ENCODE results near the gene RET. TPM values are rescaled to one million over a fixed set of nuclear protein-coding genes. Genes with fewer than 3 reads are reported as not detected.

The RET gene
- total and polyA plus RNA-seq, 2 donors, result 1.6 to 2.7 TPM

DNA sequence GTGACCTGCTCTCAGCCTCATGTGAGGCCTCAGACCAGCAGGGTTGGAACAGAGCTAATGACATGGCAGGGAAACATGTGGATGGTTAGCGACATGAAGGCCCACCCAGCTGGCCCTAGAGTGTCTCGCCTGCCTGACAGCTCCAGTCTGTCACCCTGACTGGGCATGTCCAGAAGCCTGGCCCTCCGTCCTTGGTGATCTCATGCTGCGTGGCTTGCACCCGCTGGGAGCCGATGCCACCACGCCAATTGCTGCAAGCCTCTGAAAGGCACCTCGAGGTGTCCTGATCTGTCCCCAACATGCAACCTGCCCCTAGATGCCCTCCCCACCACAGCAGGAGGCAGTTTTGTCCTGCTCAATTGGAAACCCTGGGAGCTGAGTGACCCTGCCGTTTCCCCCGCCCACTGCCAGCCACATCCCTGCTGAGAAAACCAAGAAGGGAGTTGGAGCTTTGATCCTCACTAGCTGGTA, 27.8 kb upstream of the RET start:
- Histone ChIP-seq H3K4me3 (ENCODE audit: low read depth, low read length) (no peak overlapping the region), H3K4me1 (ENCODE audit: insufficient read depth) (no peaks in the 10 kb centered on the region), H3K36me3 (ENCODE audit: insufficient read depth) (no peaks in the 10 kb centered on the region), H3K27ac (ENCODE audit: low read depth) (no peak overlapping the region)
- no peak for DNase-seq (ENCODE audit: extremely low spot score)
- 79% methylated on average over 10 of the region's 10 CpGs for WGBS

DNA sequence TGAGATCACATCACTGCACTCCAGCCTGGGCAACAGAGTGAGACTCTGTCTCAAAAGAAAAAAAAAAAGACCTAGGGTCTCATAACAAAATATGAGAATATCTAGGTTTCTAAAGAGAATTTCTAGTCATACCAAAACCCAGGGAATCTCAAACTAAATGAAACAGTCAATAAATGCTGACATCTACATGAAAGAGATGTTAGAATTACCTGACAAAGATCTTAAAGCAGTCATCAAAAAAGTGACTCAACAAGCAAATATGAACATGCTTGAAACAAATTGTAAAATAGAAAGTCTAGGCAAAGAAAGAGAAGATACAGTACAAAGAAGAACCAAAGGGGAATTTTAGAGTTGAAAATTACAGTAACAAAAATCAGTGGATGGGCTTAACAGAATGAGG, 26.9 kb upstream of the RET start:
- no peak overlapping the region for H3K4me3 ChIP-seq (ENCODE audit: low read depth, low read length)
- no peaks in the 10 kb centered on the region for H3K4me1 ChIP-seq (ENCODE audit: insufficient read depth)
- H3K27ac ChIP-seq (ENCODE audit: low read depth), result no peak overlapping the region
- no peaks in the 10 kb centered on the region for H3K36me3 ChIP-seq (ENCODE audit: insufficient read depth)
- no peak for DNase-seq (ENCODE audit: extremely low spot score)

DNA sequence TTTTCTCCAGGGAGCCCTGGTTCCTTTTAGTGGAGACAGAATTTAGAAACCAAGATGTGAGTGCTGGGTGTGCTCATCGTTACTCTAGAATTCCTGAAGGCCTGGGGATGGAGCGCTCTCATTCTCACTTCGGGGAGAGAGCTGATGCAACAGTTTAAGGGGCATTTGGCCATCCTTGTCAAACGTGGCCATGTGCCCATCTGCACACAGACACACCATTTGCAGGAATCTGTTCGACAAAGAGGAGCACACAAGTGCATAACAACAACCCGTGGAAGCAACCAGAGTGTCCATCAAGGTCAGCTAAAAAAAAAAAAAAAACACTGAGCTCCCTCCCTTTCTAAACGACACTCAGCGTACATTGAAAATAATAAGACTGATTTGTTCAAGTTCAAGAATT, 23.0 kb upstream of the RET start:
- DNase-seq (ENCODE audit: extremely low spot score), result no peak
- Histone ChIP-seq H3K36me3 (ENCODE audit: insufficient read depth) (no peaks in the 10 kb centered on the region), H3K4me3 (ENCODE audit: low read depth, low read length) (no peak overlapping the region), H3K4me1 (ENCODE audit: insufficient read depth) (no peaks in the 10 kb centered on the region), H3K27ac (ENCODE audit: low read depth) (no peak overlapping the region)
- 72% methylated on average over 8 of the region's 8 CpGs for WGBS

DNA sequence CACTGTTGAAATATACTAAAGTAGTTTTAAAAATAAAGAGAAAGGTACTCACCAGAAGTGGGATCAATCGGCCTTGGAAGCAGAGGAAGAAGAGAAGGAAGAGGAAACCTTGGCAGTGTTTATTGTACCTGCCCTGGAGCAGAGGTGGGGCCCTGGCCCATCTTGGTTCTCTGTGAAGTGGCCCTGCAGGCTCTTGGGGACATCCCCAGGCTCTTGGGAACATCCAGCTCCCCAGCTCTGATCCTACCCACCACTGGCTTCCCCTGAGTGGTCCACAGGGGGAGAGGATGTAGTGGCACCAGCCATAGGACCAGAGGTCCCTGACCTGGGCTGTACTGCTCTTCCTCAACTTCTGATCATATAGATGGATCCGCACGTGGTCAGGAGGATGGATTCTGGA, 22.3 kb upstream of the RET start:
- Histone ChIP-seq H3K36me3 (ENCODE audit: insufficient read depth) (no peaks in the 10 kb centered on the region), H3K4me1 (ENCODE audit: insufficient read depth) (no peaks in the 10 kb centered on the region), H3K4me3 (ENCODE audit: low read depth, low read length) (no peak overlapping the region), H3K27ac (ENCODE audit: low read depth) (no peak overlapping the region)
- 86% methylated on average over 3 of the region's 3 CpGs for WGBS
- DNase-seq (ENCODE audit: extremely low spot score), result no peak

DNA sequence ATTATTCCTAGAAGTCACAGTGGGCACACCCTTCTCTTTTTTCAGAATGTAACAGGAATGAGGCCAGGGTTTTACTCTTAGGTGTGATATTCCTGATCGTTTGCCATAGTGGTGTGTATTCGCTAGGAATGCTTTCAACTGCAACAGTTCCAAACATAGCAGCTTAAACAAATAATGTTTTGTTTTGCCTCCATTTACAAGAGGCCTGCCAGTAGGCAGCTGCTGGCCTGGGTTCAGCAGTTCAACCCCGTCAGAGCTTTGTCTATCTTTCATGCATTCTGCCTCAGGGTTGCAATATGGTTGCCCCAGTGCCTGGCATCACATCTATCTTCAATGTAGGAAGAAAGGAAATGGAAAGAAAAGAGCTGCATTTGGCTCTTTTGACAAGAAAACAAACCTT, 21.7 kb upstream of the RET start:
- H3K4me1 ChIP-seq (ENCODE audit: insufficient read depth), result no peaks in the 10 kb centered on the region
- WGBS, result 69% methylated on average over 3 of the region's 3 CpGs
- H3K4me3 ChIP-seq (ENCODE audit: low read depth, low read length), result no peak overlapping the region
- H3K36me3 ChIP-seq (ENCODE audit: insufficient read depth), result no peaks in the 10 kb centered on the region
- H3K27ac ChIP-seq (ENCODE audit: low read depth), result no peak overlapping the region
- no peak for DNase-seq (ENCODE audit: extremely low spot score)

DNA sequence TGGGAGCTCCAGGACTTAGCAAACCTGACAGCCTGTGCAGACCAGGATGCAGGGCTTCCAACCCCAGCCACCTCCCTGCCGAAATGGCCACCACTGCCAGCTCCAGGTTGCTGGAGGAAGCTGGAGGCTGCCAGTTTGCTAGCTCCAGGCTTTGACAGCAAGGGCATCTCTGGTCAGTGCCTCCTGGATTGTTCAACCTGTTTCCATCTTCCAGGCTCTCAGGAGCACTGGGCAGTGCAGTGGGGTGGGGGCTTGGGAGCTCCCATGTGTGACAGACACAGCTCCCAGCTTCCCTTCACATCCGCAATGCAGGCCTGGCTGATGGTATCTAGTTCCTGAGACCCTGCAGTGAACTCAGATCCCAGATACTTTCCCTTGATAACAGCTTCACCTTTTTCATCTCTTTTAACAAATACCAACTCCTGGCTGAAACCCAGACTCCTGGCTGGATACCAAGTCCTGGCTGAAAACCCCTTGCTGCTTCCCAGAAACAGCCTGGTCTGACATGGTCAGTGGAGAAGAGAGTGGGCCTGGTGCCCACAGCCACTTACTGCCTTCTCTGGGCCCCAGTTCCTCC, 20.8 kb upstream of the RET start:
- WGBS, result 84% methylated on average over 2 of the region's 2 CpGs
- Histone ChIP-seq H3K36me3 (ENCODE audit: insufficient read depth) (no peaks in the 10 kb centered on the region), H3K27ac (ENCODE audit: low read depth) (no peak overlapping the region), H3K4me3 (ENCODE audit: low read depth, low read length) (no peak overlapping the region), H3K4me1 (ENCODE audit: insufficient read depth) (no peaks in the 10 kb centered on the region)
- no peak for DNase-seq (ENCODE audit: extremely low spot score)

DNA sequence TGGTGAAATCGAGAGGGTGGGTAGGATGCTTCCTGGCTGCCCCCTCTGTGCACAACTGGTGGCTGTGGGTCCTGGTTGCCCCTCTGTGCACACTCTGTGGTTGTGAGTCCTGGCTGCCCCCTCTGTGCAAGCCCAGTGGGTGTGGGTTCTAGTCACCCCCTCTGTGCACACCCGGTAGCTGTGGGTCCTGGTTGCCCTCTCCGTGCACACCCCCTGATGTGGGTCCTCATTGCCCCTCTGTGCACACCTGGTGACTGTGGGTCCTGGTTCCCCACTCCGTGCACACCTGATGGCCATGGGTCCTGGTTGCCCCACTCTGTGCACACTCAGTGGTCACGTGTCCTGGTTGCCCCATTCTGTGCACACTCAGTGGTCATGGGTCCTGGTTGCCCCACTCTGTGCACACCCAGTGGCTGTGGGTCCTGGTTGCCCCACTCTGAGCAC, 20.3 kb upstream of the RET start:
- Histone ChIP-seq H3K4me3 (ENCODE audit: low read depth, low read length) (no peak overlapping the region), H3K27ac (ENCODE audit: low read depth) (no peak overlapping the region), H3K36me3 (ENCODE audit: insufficient read depth) (no peaks in the 10 kb centered on the region), H3K4me1 (ENCODE audit: insufficient read depth) (no peaks in the 10 kb centered on the region)
- DNase-seq (ENCODE audit: extremely low spot score), result no peak
- 76% methylated on average over 5 of the region's 5 CpGs for WGBS

DNA sequence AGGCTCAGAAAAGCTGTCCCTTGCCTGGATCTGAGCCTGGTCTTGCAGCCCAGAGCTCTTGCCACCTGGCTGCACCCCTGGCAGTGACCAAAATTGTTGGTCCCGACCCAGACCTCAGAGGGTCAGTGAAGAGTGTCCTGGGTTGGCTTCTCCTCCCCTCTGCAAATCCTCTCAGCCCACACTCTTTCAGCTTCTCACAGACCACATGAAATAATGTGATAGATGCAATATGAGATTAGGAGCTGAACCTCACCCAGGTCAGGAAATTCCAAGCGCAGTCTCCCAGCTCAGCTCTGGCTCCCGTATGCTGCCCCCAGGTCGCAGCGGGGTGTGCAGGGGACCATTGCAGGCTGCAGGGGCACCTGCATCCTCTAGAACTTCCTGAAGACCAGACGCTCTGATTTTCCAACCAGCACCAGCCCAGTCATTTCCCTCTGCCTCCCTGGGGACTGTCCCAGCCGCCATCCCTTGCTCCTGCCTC, 19.6 kb upstream of the RET start:
- no peak overlapping the region for H3K27ac ChIP-seq (ENCODE audit: low read depth)
- 49% methylated on average over 7 of the region's 7 CpGs for WGBS
- no peak for DNase-seq (ENCODE audit: extremely low spot score)

DNA sequence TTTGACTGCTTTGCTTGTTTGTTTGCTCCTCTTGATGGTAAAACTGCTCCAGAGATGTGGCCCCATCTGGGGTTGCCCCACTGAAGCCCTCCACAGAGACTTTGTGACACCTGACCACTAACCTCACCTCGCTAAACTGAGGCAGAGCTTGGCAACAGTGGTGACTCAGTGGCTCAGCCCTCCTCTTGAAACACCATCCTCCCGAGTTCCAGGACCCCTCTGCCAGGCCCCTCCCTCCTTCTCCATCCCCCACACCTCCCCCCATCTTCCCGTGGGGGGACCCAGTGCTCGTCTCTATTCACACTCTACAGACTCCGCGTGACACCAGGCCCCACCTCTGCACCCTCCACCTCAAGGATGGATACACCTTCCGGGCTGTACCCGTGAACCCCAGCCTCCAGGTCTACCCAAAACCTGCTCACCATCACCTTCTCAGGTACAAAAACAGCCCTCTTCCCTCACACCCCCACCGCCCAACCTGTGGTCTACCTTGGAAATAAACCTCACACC, 19.0 kb upstream of the RET start:
- no peak for DNase-seq (ENCODE audit: extremely low spot score)
- 79% methylated on average over 9 of the region's 9 CpGs for WGBS
- Histone ChIP-seq H3K4me3 (ENCODE audit: low read depth, low read length) (no peak overlapping the region), H3K4me1 (ENCODE audit: insufficient read depth) (no peaks in the 10 kb centered on the region), H3K36me3 (ENCODE audit: insufficient read depth) (no peaks in the 10 kb centered on the region), H3K27ac (ENCODE audit: low read depth) (no peak overlapping the region)

More for the DNA sequence above, 19.6 kb upstream of the RET start:
- H3K4me1 ChIP-seq (ENCODE audit: insufficient read depth), result no peaks in the 10 kb centered on the region
- H3K36me3 ChIP-seq (ENCODE audit: insufficient read depth), result no peaks in the 10 kb centered on the region
- no peak overlapping the region for H3K4me3 ChIP-seq (ENCODE audit: low read depth, low read length)

DNA sequence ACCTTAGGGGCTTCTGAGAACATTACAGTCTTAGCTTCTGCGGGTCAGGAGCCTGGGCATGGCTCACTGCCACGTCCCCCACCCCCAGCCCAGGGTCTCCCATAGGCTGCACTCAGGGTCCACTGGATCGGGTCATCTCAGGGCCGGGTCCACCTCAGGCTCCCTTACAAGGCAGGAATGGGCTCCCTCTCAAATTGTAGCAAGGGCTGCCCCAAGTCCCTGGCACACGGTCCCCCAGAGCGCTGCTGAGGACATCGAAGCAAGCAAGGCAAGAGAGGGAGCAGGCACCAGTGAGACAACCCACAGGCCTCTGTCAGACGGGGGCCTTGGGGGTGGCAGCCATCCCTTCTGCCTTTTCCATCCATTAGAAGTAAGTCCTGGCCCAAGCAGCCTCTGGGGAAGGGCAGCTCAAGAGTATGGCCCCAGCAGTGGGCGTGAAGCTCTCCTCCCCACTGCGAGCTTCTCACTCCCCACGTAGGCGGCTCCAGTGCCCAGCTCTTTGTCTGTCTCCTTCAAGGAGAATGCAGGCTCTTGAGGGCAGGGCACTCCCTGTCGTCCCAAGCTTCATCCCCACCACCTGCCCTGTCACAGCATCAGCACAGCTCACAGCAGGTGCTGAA, 18.0 kb upstream of the RET start:
- 77% methylated on average over 13 of the region's 13 CpGs for WGBS
- H3K4me3 ChIP-seq (ENCODE audit: low read depth, low read length), result no peak overlapping the region
- no peak overlapping the region for H3K27ac ChIP-seq (ENCODE audit: low read depth)
- H3K36me3 ChIP-seq (ENCODE audit: insufficient read depth), result no peaks in the 10 kb centered on the region
- no peak for DNase-seq (ENCODE audit: extremely low spot score)
- H3K4me1 ChIP-seq (ENCODE audit: insufficient read depth), result no peaks in the 10 kb centered on the region

DNA sequence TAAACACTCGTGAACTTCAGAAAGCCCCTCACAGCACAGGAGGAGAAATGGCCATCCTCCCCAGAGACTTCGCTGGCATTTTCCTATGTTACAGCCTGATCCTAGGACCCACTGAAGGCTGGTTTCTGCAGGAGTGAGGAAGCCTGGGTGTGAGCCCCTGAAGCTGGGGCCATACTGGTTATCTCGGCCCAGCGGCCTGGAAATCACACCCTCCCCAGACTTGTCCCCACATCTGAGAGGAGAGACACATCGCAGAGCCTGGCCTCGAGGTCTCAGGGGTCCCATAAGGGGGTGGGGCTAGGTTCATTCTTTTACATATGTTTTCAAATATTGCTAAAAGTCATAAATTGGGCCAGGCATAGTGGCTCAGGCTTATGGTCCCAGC, 17.5 kb upstream of the RET start:
- Histone ChIP-seq H3K27ac (ENCODE audit: low read depth) (no peak overlapping the region), H3K4me3 (ENCODE audit: low read depth, low read length) (no peak overlapping the region), H3K4me1 (ENCODE audit: insufficient read depth) (no peaks in the 10 kb centered on the region), H3K36me3 (ENCODE audit: insufficient read depth) (no peaks in the 10 kb centered on the region)
- DNase-seq (ENCODE audit: extremely low spot score), result no peak
- 56% methylated on average over 6 of the region's 6 CpGs for WGBS

DNA sequence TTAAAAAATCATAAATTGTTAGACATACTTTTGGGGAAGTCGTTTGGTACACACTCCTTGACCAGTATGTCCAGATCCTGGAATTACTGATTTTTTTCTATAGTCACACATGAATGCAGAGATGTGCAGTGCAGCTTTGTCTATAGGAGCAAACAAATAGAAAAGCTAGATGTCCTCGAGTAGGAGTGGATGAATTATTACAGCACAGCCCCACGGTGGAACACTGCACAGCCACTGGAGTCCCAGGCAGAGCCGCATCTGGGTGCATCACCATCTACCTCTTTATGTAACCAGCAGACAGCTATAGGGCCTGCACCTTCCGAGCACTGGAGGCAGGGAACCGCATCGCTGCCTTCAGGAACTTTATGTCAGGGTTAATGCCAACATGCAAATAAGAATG, 17.0 kb upstream of the RET start:
- 63% methylated on average over 7 of the region's 7 CpGs for WGBS

DNA sequence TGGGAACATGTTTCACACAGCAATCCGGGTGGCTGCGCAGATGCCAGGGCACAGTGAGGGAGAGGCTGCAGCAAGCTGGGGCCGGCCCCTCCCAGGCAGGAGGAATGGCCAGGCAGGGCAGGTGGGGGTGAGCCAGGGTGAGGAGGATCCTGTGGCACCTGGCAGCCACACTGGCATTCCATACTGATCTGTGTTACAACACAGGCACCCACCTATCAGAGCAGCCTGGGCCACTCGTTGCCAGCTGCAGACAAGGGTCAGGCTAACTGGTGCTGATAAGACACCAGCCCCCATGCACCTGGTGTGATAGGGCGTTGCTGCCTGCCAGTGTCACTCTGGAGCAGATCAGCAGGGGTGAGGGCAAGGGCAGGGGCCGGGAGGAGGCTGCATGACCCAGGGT, 16.6 kb upstream of the RET start:
- H3K4me3 ChIP-seq (ENCODE audit: low read depth, low read length), result no peak overlapping the region
- no peaks in the 10 kb centered on the region for H3K4me1 ChIP-seq (ENCODE audit: insufficient read depth)
- no peaks in the 10 kb centered on the region for H3K36me3 ChIP-seq (ENCODE audit: insufficient read depth)
- H3K27ac ChIP-seq (ENCODE audit: low read depth), result no peak overlapping the region
- no peak for DNase-seq (ENCODE audit: extremely low spot score)
- WGBS, result 72% methylated on average over 6 of the region's 6 CpGs

More for the DNA sequence above, 17.0 kb upstream of the RET start:
- Histone ChIP-seq H3K36me3 (ENCODE audit: insufficient read depth) (no peaks in the 10 kb centered on the region), H3K4me3 (ENCODE audit: low read depth, low read length) (no peak overlapping the region), H3K27ac (ENCODE audit: low read depth) (no peak overlapping the region), H3K4me1 (ENCODE audit: insufficient read depth) (no peaks in the 10 kb centered on the region)
- no peak for DNase-seq (ENCODE audit: extremely low spot score)

DNA sequence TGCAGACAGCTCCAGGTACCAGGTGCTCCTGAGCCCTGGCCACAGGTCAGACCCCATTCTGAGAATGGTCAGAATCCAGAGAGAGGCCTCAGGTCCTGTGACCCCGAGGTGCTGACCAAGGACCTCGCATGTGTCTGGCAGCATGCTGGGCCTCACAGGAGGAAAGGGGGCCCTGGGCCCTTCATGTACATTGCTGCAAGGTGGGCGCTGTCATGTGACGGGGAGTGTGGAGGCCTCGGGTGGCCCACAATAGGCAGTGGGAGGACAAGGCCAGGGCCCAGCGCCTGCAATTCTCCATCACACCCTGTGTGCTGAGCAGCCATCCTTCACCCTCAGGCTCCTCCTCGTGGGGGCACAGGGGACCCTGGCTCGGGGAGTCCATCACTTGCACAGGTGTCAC, 15.5 kb upstream of the RET start:
- Histone ChIP-seq H3K4me3 (ENCODE audit: low read depth, low read length) (no peak overlapping the region), H3K36me3 (ENCODE audit: insufficient read depth) (no peaks in the 10 kb centered on the region), H3K27ac (ENCODE audit: low read depth) (no peak overlapping the region), H3K4me1 (ENCODE audit: insufficient read depth) (no peaks in the 10 kb centered on the region)
- DNase-seq (ENCODE audit: extremely low spot score), result no peak
- 91% methylated on average over 8 of the region's 8 CpGs for WGBS

All from urinary bladder (tissue), 4 donors.